ENCODE data around the gene NPIPB13.
"Not testable (repeated sequence)": the region's sequence is repeated elsewhere in the genome, so short reads cannot be mapped to it uniquely, and the experiment has no call there.

Gene NPIPB13

DNA sequence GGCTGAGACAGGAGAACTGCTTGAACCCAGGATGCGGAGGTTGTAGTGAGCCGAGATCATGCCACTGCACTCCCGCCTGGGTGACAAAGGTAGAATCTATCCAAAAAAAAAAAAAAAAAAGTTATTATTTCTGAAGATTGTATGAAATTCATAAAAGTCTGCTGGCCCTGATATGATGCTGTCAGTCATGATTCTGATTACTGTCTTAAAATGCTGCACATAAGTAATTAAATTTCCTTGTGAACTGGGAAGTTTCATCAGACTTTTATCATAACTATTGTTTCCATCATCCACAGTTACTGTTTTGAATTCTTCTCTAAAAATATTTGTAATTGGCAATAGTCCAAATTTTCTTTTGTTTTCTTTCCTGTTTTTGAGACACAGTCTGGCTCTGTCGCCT, at the start of gene NPIPB13:
TSS of gene NPIPB13 (minus strand) at position 101 of the 400 bp plus-strand sequence. CDS start 2,906 bp downstream, outside the sequence.
- DNase-seq: not testable (repeated sequence)

DNA sequence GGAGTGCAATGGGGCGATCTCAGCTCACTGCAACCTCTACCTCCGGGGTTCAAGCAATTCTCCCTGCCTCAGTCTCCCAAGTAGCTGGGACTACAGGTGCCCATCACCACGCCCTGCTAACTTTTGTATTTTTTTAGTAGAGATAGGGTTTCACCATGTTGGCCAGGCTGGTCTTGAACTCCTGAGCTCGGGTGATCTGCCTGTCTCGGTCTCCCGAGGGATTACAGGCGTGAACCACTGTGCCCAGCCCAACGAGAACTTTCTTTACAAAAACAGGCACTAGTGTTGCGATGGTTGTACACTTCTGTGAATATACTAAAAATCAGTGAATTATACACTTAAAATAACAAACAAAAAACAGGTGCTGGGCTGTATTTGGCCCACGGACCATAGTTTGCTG, 34.1 kb upstream of the NPIPB13 start:
- not testable (repeated sequence) for DNase-seq

DNA sequence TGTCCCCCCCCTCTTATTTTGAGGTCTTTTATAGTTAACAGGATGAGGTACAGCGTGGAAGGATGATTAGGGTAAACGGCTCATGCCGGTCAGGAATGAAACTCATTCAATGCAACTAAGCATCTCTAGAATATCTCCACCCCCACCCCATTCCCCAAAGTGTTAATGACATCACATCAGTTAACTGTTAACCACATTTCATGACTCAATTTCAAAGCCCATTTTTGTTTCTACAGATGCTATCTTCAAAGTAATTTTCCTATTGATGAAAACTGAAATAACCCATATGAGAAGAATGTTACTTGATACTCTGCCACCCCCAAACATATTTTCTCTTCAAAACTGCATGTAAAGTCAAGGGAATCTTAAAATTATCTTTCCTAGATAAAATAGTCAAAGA, 30.2 kb upstream of the NPIPB13 start:
- not testable (repeated sequence) for DNase-seq

DNA sequence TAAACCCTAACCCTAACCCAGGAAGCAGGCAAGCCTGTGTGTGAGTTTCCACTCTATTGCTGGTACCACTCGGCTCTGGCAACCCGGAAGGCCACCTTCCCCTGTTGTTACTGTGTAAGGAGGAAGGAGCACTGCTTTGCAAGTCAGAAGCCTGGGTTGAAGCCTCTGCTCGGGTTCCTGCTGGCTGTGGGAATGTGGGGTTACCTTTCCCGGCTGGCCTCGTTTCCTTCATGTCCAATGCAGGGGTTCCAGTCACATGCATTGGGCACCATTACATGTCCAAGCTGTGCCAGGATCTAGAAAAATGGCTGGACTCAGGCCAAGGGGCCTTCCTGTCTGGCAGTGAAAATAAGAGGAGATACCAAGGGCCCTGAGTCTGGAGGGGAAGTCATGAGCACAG, 31.2 kb downstream of the NPIPB13 start:
- not testable (repeated sequence) for DNase-seq

DNA sequence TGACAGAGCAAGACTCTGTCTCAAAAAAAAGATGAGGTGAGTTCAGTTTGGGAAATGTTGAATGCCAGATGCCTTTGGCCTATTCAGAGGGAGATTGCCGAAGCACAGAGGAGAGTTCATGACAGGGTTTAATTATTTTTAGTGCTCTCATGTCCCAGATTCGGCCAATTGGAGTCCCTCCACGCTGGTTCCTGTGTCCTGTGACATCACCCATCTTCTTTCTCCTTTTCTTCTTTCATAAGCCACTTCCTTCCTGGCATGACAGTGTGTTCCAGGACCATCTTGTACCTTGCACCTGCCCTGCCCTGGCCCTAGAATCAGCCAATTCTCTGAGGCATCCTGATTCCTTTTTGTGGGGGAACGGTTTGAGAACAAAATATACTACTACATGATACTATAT, 36.9 kb downstream of the NPIPB13 start:
- not testable (repeated sequence) for DNase-seq

DNA sequence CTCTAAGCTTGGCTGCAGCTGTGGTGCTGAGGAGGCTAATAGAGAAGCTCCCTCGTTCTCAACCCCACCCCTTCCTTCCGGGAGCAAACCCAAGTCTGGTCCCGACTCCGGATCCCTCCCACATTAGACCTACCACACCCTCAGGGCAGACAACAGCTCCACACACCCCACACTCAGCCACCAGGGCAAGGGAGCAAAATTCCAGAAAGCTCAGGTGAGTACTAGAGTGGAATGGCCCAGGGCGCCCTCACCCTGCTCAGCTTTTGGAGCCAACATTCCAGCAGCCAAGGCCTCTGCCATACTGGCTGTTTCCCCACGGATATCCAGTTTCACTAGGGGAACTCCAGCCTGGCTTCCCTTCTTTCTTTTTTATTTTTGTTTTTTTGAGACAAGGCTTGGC, 39.2 kb downstream of the NPIPB13 start:
- DNase-seq: not testable (repeated sequence)

DNA sequence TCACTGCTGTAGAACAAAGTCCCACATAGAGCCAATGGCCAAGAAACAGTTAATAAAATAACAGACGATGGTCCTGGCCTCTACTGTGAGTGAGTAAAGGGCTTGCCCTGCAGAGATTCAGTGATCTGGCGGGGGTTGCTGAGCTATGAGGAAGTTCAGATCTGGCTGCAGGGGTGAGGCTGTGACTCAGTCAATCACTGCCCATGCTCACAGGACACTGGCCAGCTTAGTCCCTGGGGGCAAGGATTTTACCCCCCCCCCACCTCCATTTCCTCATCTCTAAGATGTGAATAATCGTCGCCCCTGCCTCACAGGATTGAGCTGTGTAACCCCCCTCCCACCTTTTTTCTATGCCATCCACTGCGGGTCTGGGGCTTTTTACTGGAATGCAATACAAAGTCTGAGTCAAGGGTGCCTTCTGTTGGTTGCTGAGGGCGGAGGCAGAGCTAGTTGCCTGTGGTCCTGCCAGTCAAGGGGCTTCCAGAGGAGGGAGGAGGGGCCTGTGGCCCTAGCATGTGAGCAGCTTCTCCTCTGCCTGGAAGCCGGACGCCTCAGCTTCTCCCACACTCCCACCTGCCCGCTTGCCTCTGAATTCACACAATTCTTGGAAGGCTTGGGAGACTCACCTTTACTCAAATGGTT, 41.1 kb downstream of the NPIPB13 start:
- not testable (repeated sequence) for DNase-seq

DNA sequence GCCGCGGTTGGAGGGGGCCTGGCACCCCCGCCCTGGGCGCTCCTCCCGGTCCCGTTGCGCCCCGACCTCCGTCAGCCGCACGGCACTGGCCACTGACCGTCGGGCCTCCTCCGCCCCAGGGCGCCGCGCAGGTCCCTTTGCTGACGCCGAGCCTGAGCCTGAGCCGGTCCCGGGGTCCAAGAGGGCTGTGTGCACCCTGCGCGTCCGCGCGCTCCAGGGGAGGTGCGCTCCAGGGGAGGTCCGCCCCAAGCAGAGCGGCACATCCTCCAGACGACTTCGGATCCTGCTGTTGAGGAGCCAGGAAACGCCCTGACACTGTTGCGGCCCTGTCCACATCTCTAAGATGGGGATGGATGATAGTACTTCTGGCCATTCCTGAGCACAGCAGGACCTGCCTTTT, 42.0 kb downstream of the NPIPB13 start:
- DNase-seq: not testable (repeated sequence)

GRCh38 chr16:30205541-30206236, 42.6 kb downstream of the NPIPB13 start:
- not testable (repeated sequence) for DNase-seq

- DNase-seq: not testable (repeated sequence)
These were observed 48.5 kb downstream of the NPIPB13 start for GRCh38 chr16:30199608-30200343.

- not testable (repeated sequence) for DNase-seq
These were observed 49.2 kb downstream of the NPIPB13 start, which contains the start of gene SULT1A3 for GRCh38 chr16:30199049-30199448. SULT1A3 (plus strand) TSS chr16:30199255; CDS start chr16:30200729, 1,474 bp downstream.

Measured in RPMI8226 (cell line).